ENCODE results near the gene PTPRA. TPM values are rescaled to one million over a fixed set of nuclear protein-coding genes. Genes with fewer than 3 reads are reported as not detected.
A peak's percentile ranks its signal among the peaks of the same experiment; 100 is the strongest.

The PTPRA gene
- total and polyA plus RNA-seq, 2 of the 13 experiments (the other 11 are each of a cell fraction or from before 2014, with no cell fraction given), result 47.2 to 127 TPM

- ATAC-seq, result no peak; the same call in 2 of the 3 replicates
- FAIRE-seq, result no peak
- CTCF ChIA-PET (ENCODE audit: low intra/inter-chr PET ratio, low total read pairs), result no interaction called here
- in situ Hi-C loops (cut with HindIII; ENCODE audit: extremely low pct_ligation_motif_present, low pct_unique_long_range_greater_than_20kb) (no loop called here), intact Hi-C loops (cut with micrococcal nuclease; ENCODE audit: unreplicated experiment) (no loop called here)
- POLR2A ChIA-PET, result no interaction called here
- no TSS peak for BruUV-seq (replicated peaks)
- Histone ChIP-seq H3K9me3 (ENCODE audit: low read length) (no peaks in the 10 kb centered on the region), H3K79me2 (ENCODE audit: insufficient read depth, low read length) (no peaks in the 10 kb centered on the region), H3K4me2 (ENCODE audit: low read depth, low read length) (no peak within 1 kb of the TSS), H3K4me3 (replicated peaks in 1 of 3; ENCODE audit: insufficient read depth in 1 of 3, low read depth in 2 of 3, low read length in 3 of 3) (peak within 1 kb of the TSS in 1 of 3 experiments; percentile 32; a peak in 1 of 6 replicates), H3K4me1 (ENCODE audit: insufficient read depth, low read length) (peaks cover 71% of the 10 kb centered on the region), H3K36me3 (replicated peaks in 1 of 2; ENCODE audit: control insufficient read depth in 1 of 2, insufficient read depth in 2 of 2, low read length in 2 of 2) (no peaks in the 10 kb centered on the region), H2AFZ (ENCODE audit: low read length) (no peak within 1 kb of the TSS), H3K27me3 (ENCODE audit: control insufficient read depth in 1 of 2, insufficient read depth in 2 of 2, low read length in 2 of 2) (peaks cover 4 to 12% of the 10 kb centered on the region in 2 experiments; a peak in 2 of 5 replicates), H4K20me1 (ENCODE audit: insufficient read depth, low read length) (no peaks in the 10 kb centered on the region), H3K27ac (ENCODE audit: extremely low read length, insufficient read depth, low read length) (no peak within 1 kb of the TSS), H3K9ac (ENCODE audit: insufficient read depth, low read depth, low read length) (no peak within 1 kb of the TSS)
- 89% methylated on average over 95 of the region's 95 CpGs for WGBS (ENCODE audit: low lambda C conversion rate)
- DNase-seq (ENCODE audit: low spot score), result no peak
- TF ChIP-seq ZNF331 (CRISPR knock-in tag; IDR thresholded peaks at IDR 0.05), result no peak
- no peak for TF ChIP-seq NFYC (CRISPR knock-in tag; IDR thresholded peaks at IDR 0.05)
- no peak for TF ChIP-seq GPBP1L1 (CRISPR knock-in tag; IDR thresholded peaks at IDR 0.05)
- no peak for TF ChIP-seq ZBTB40 (IDR thresholded peaks at IDR 0.05)
- no peak for TF ChIP-seq ZBTB40 (CRISPR knock-in tag; IDR thresholded peaks at IDR 0.05)
- no peak for TF ChIP-seq ZSCAN12 (CRISPR knock-in tag; IDR thresholded peaks at IDR 0.05)
- TF ChIP-seq ZNF781 (CRISPR knock-in tag; IDR thresholded peaks at IDR 0.05; ENCODE audit: borderline replicate concordance, not compliant biosample characterization), result no peak
- TF ChIP-seq SMAD9 (CRISPR knock-in tag; IDR thresholded peaks at IDR 0.05), result no peak
- TF ChIP-seq HES4 (CRISPR knock-in tag; IDR thresholded peaks at IDR 0.05; ENCODE audit: borderline replicate concordance), result 0 out of 2 replicates have a peak, but pooled peaks have one; percentile 25
- TF ChIP-seq SKI (IDR thresholded peaks at IDR 0.05; ENCODE audit: partially characterized antibody), result peak; percentile 17
- TF ChIP-seq ZNF253 (CRISPR knock-in tag; IDR thresholded peaks at IDR 0.05; ENCODE audit: borderline replicate concordance), result no peak
- TF ChIP-seq CCAR2 (optimal IDR thresholded peaks at IDR 0.05; ENCODE audit: low read depth, low read length), result no peak
- no peak for TF ChIP-seq MBD4 (IDR thresholded peaks at IDR 0.05; ENCODE audit: borderline replicate concordance, low read length)
- TF ChIP-seq TEAD3 (CRISPR knock-in tag; optimal IDR thresholded peaks at IDR 0.05; ENCODE audit: borderline replicate concordance), result no peak
These were observed 198.6 kb downstream of the PTPRA start, which contains the start of gene OXT for GRCh38 chr20:3071610-3072529. Gene OXT, plus strand, starts transcription at chr20:3071620. Its CDS starts 36 bp downstream, at chr20:3071656.
